ENCODE results near the gene KCTD11.

The KCTD11 gene

DNA sequence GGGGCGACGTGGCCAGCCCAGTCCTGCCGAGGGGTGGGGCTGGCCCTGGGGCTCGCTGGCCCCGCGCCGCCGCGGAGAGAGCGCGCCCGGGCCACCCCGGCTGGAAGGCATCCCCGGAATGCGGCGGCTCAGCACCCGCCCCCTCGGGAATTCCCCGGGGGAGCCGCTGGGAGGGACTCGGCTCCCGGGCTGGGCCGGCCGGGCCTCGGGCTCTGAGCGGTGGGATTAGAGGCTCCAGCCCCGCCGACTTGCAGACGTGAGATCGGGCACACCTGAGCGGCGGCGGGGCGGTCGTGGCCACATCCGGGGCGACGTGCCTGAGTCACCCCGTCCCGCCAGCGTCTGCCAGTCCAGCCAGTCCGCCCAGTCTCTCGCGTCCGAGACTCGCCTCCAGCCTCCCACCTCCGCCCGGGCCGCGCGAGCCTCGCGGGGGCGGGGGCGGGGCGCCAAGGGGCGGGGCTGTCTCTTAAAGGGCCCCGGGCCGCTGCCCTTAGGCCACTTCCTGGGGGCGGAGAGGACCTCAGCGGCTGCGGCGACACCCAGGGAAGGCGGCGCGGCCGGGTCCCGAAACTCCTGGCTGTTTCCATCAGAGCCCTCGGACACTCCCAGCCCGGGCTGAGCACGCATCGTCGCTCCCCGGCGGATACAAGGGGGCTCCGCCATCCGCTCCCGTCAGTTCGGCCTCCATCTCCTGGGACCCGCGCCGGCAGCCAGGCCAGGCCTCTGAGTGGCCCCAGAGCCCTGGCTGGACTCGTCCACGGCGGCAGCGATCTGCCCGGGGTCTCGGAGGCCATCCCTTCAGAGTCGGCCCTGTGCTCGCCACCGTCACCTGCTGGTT, at the start of gene KCTD11:
TSS of gene KCTD11 (plus strand) at position 498 of the 838 bp plus-strand sequence.
- H3K4me2 ChIP-seq (ENCODE audit: low read length) = peak within 1 kb of the TSS; percentile 70
- no peaks in the 10 kb centered on the region for H3K9me3 ChIP-seq (ENCODE audit: control insufficient read depth, low read length)
- H3K4me1 ChIP-seq = peaks cover 36% of the 10 kb centered on the region
- H3K27ac ChIP-seq = peak within 1 kb of the TSS; percentile 99
- no peaks in the 10 kb centered on the region for H3K36me3 ChIP-seq (ENCODE audit: control insufficient read depth, insufficient read depth, low read length)
- H3K79me2 ChIP-seq = no peaks in the 10 kb centered on the region
- peak within 1 kb of the TSS; percentile 82 for H3K4me3 ChIP-seq (ENCODE audit: low read depth, low read length)
- H3K27me3 ChIP-seq (ENCODE audit: control insufficient read depth, insufficient read depth, low read length) = no peaks in the 10 kb centered on the region
- TF ChIP-seq CTCF (IDR thresholded peaks at IDR 0.05) = peak; percentile 75
- peak within 1 kb of the TSS; percentile 95 for H3K9ac ChIP-seq
- H2AFZ ChIP-seq = peak within 1 kb of the TSS; percentile 99

DNA sequence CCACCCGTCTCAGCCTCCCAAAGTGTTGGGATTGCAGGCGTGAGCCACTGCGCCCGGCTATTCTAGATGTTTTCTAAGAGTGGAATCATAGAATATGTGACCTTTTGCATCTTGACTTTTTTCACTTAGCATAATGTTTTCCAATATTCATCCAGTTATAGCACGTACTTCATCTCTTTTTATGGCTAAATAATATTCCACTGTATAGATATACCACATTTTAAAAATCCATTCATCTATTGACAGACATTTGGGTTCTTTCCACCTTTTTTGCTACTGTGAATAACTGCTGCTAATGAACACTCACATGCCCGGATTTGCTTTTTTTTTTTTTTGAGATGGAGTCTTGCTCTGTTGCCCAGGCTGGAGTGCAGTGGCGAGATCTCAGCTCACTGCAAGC, 47.8 kb upstream of the KCTD11 start:
- TF ChIP-seq CTCF (IDR thresholded peaks at IDR 0.05) = no peak
- H3K4me3 ChIP-seq (ENCODE audit: low read depth, low read length) = no peak overlapping the region
- H3K4me1 ChIP-seq = peaks cover 6% of the 10 kb centered on the region
- no peak overlapping the region for H3K4me2 ChIP-seq (ENCODE audit: low read length)
- H3K36me3 ChIP-seq (ENCODE audit: control insufficient read depth, insufficient read depth, low read length) = no peaks in the 10 kb centered on the region
- no peak overlapping the region for H3K9ac ChIP-seq
- no peak overlapping the region for H2AFZ ChIP-seq
- H3K79me2 ChIP-seq = peaks cover 5% of the 10 kb centered on the region
- no peaks in the 10 kb centered on the region for H3K9me3 ChIP-seq (ENCODE audit: control insufficient read depth, low read length)
- no peak overlapping the region for H3K27ac ChIP-seq
- H3K27me3 ChIP-seq (ENCODE audit: control insufficient read depth, insufficient read depth, low read length) = no peaks in the 10 kb centered on the region

- no peak for TF ChIP-seq CTCF (IDR thresholded peaks at IDR 0.05)
- Histone ChIP-seq H3K36me3 (ENCODE audit: control insufficient read depth, insufficient read depth, low read length) (no peaks in the 10 kb centered on the region), H3K9ac (peak within 1 kb of the TSS; percentile 97), H3K4me3 (ENCODE audit: low read depth, low read length) (peak within 1 kb of the TSS; percentile 97), H2AFZ (peak within 1 kb of the TSS; percentile 98), H3K9me3 (ENCODE audit: control insufficient read depth, low read length) (no peaks in the 10 kb centered on the region), H3K27ac (peak within 1 kb of the TSS; percentile 96), H3K4me1 (peaks cover 15% of the 10 kb centered on the region), H3K79me2 (peaks cover 17% of the 10 kb centered on the region), H3K4me2 (ENCODE audit: low read length) (peak within 1 kb of the TSS; percentile 92), H3K27me3 (ENCODE audit: control insufficient read depth, insufficient read depth, low read length) (no peaks in the 10 kb centered on the region)
Measured at GRCh38 chr17:7306911-7307685, 44.9 kb upstream of the KCTD11 start, which contains the start of gene EIF5A. Gene EIF5A, plus strand, starts transcription at chr17:7307628. Its CDS starts 2,008 bp downstream, at chr17:7309636.

GRCh38 chr17:7307686-7308624, 44.0 kb upstream of the KCTD11 start:
- Histone ChIP-seq H3K4me2 (ENCODE audit: low read length) (peak overlapping the region; percentile 92), H2AFZ (peak overlapping the region; percentile 56), H3K4me1 (peaks cover 15% of the 10 kb centered on the region), H3K36me3 (ENCODE audit: control insufficient read depth, insufficient read depth, low read length) (no peaks in the 10 kb centered on the region), H3K9ac (peak overlapping the region; percentile 97), H3K27me3 (ENCODE audit: control insufficient read depth, insufficient read depth, low read length) (no peaks in the 10 kb centered on the region), H3K4me3 (ENCODE audit: low read depth, low read length) (peak overlapping the region; percentile 97), H3K9me3 (ENCODE audit: control insufficient read depth, low read length) (no peaks in the 10 kb centered on the region), H3K79me2 (peaks cover 25% of the 10 kb centered on the region), H3K27ac (peak overlapping the region; percentile 96)
- TF ChIP-seq CTCF (IDR thresholded peaks at IDR 0.05) = no peak

Measured in parathyroid adenoma (tissue), 2 donors.